T-helper 1 cell treated with Interleukin-12 subunit alpha and Interleukin-12 subunit beta and Interleukin-4 antibody, amounts not matched to agents 30 μg/mL and 1 μg/mL, for 36 hours (primary cell): ENCODE measurements around the gene NRCAM.

Experiments
- H3K27ac Mint-ChIP-seq: one replicate; pipeline ENCODE4 v1.8.0; 2021; ENCODE audit warnings: mild to moderate bottlenecking, mixed read lengths
- H3K27me3 Mint-ChIP-seq: one replicate; pipeline ENCODE4 v1.8.0; 2021; ENCODE audit warnings: low read depth, mixed read lengths
- H3K36me3 Mint-ChIP-seq: one replicate; pipeline ENCODE4 v1.8.0; 2021; ENCODE audit warnings: low read depth, mixed read lengths
- H3K4me1 Mint-ChIP-seq: one replicate; pipeline ENCODE4 v1.8.0; 2021; ENCODE audit warnings: low read depth, mixed read lengths
- H3K4me3 Mint-ChIP-seq: one replicate; pipeline ENCODE4 v1.8.0; 2021; ENCODE audit warnings: mild to moderate bottlenecking, moderate library complexity, mixed read lengths
- H3K9me3 Mint-ChIP-seq: one replicate; pipeline ENCODE4 v1.8.0; 2021; ENCODE audit warnings: mixed read lengths

Gene NRCAM

DNA sequence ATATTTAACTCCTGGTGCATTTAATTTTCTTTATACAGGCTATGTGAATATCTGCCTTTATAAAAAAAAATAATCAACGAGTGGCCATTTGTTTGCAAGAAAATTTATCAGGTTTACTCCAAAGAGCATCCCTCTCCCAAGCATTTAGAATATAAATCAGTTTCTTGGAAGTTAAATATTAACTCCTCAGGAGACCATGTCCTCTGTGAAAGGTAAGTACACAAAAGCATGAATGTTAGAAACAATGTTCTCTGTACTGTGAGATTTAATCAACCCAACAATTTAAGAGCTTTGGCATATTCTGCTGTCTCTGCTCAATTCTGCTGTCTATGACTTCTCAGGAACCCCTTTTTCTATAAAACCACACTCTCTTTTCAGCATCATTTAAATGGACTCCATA lies 206.8 kb downstream of the NRCAM start:
- no peak overlapping the region for H3K27ac Mint-ChIP-seq
- H3K27me3 Mint-ChIP-seq = no peaks in the 10 kb centered on the region
- no peaks in the 10 kb centered on the region for H3K9me3 Mint-ChIP-seq

GRCh38 chr7:108248821-108249220 lies 207.4 kb downstream of the NRCAM start:
- Mint-ChIP-seq H3K27me3 (no peaks in the 10 kb centered on the region), H3K4me3 (no peak overlapping the region), H3K36me3 (no peaks in the 10 kb centered on the region), H3K4me1 (no peaks in the 10 kb centered on the region), H3K27ac (no peak overlapping the region), H3K9me3 (no peaks in the 10 kb centered on the region)

More for the DNA sequence above, 206.8 kb downstream of the NRCAM start:
- Mint-ChIP-seq H3K4me3 (no peak overlapping the region), H3K4me1 (no peaks in the 10 kb centered on the region), H3K36me3 (no peaks in the 10 kb centered on the region)

GRCh38 chr7:108248418-108248817 lies 207.8 kb downstream of the NRCAM start:
- H3K4me3 Mint-ChIP-seq = no peak overlapping the region
- H3K4me1 Mint-ChIP-seq = no peaks in the 10 kb centered on the region
- no peak overlapping the region for H3K27ac Mint-ChIP-seq
- no peaks in the 10 kb centered on the region for H3K36me3 Mint-ChIP-seq
- no peaks in the 10 kb centered on the region for H3K9me3 Mint-ChIP-seq
- H3K27me3 Mint-ChIP-seq = no peaks in the 10 kb centered on the region

- no peaks in the 10 kb centered on the region for H3K4me1 Mint-ChIP-seq
- H3K27ac Mint-ChIP-seq = no peak overlapping the region
- no peaks in the 10 kb centered on the region for H3K36me3 Mint-ChIP-seq
- no peaks in the 10 kb centered on the region for H3K27me3 Mint-ChIP-seq
- H3K4me3 Mint-ChIP-seq = no peak overlapping the region
- no peaks in the 10 kb centered on the region for H3K9me3 Mint-ChIP-seq
Measured at GRCh38 chr7:108247614-108248013, 208.6 kb downstream of the NRCAM start.

DNA sequence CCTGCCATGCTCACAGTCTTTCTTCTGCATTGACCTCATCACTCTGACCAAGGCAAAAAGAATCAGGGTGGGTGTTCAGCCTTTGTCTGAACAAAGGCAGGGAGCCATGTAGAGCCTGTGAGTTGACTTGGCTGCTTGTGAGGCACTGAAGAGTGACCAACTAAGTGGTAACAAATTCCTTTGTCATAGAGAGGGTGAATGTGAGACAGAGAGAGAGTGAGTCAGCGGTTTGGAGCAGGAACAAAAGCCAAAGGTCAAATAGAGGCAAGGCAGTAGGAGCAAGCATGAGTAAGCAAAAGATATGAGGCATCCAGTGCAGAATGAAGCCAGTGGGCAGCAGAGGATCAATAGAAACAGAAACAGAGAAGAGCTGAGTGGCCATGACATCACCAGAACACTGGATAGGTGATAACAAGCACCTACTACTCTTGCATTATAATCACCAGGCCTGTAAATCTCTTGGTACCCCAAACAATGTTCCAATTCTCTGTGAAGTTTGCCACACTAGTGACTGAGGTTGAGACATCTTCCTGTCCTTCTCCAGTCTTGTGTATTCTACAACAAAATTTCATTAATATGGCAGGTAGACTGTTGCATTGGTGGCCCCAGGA lies 209.9 kb downstream of the NRCAM start:
- no peak overlapping the region for H3K4me3 Mint-ChIP-seq
- H3K27me3 Mint-ChIP-seq = no peaks in the 10 kb centered on the region
- no peaks in the 10 kb centered on the region for H3K36me3 Mint-ChIP-seq
- H3K27ac Mint-ChIP-seq = no peak overlapping the region
- H3K9me3 Mint-ChIP-seq = no peaks in the 10 kb centered on the region
- no peaks in the 10 kb centered on the region for H3K4me1 Mint-ChIP-seq

DNA sequence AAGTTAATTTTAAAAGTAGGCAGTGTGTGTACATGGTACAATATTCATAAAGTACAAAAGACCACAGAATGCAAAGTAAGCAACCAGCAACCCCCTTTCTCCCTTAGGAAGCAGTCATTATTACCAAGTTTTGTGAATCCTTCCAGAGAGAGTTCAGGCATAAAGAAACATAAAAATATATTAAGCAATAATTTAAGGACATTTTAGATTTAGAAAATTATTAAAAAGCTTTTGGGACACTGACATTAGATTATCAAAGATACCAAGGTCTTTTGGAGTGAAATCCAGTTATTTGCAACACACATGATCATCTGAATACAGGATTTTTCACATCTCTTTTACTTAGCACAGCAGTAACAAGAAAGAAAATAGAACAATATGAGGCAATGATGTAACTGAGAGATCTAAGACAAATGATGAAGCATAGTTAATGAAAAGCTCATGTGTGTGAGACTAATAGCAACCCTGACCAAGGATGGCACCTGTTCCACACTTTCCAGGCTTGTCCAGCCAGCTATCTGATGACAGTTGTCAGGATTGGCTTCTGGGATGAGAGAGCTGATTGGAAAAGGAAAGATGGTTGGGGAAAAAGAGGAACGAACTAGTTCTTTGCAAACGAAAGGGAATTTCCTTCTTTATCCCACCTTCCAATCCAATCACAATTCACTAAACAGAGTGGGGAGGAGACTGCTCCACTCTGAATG lies 210.6 kb downstream of the NRCAM start:
- no peaks in the 10 kb centered on the region for H3K9me3 Mint-ChIP-seq
- no peaks in the 10 kb centered on the region for H3K4me1 Mint-ChIP-seq
- no peak overlapping the region for H3K4me3 Mint-ChIP-seq
- no peak overlapping the region for H3K27ac Mint-ChIP-seq
- H3K27me3 Mint-ChIP-seq = no peaks in the 10 kb centered on the region
- no peaks in the 10 kb centered on the region for H3K36me3 Mint-ChIP-seq

- H3K4me1 Mint-ChIP-seq = no peaks in the 10 kb centered on the region
- H3K9me3 Mint-ChIP-seq = no peaks in the 10 kb centered on the region
- H3K27ac Mint-ChIP-seq = no peak overlapping the region
- H3K4me3 Mint-ChIP-seq = no peak overlapping the region
- H3K27me3 Mint-ChIP-seq = no peaks in the 10 kb centered on the region
- H3K36me3 Mint-ChIP-seq = no peaks in the 10 kb centered on the region
Measured at GRCh38 chr7:108244110-108244509, 212.1 kb downstream of the NRCAM start.

DNA sequence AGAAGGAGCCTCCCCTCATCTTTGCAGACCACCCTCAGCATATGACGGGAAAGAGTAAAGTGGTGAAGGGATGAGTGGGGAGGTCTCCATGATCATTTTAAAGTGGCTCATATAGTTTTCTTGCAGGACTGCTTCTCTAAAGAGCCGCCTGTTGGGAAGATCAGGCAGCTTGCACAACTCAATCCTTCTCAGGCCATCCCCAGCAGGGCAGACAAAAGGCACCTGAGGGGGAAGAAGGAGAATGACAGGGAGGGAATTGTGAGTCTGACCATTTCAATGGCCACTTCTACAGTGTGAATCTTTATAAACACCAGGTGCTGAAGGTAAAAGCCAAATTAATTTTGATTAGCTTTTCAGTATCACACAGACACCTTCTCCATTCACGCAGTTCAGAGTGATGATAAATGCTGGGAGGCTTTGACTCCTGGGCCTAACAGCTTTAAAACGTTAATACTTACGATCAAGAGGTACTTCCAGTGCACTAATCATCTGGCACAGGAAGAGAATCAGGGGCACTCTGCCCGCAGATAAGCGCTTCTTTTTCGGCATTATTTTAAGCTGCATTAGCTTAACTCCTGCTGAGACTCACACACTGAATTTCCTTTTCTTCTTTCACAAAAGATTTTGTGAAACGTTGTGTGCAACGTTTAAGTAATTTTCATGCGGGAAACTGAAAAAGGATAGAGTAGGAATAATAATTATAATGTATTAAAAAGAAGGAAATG lies 216.6 kb downstream of the NRCAM start:
- Mint-ChIP-seq H3K36me3 (no peaks in the 10 kb centered on the region), H3K4me1 (no peaks in the 10 kb centered on the region)

GRCh38 chr7:108236681-108237415 lies 219.4 kb downstream of the NRCAM start:
- no peaks in the 10 kb centered on the region for H3K9me3 Mint-ChIP-seq
- H3K4me1 Mint-ChIP-seq = no peaks in the 10 kb centered on the region
- H3K27me3 Mint-ChIP-seq = no peaks in the 10 kb centered on the region
- no peaks in the 10 kb centered on the region for H3K36me3 Mint-ChIP-seq
- no peak overlapping the region for H3K4me3 Mint-ChIP-seq
- no peak overlapping the region for H3K27ac Mint-ChIP-seq

More for the DNA sequence above, 216.6 kb downstream of the NRCAM start:
- Mint-ChIP-seq H3K4me3 (no peak overlapping the region), H3K27me3 (no peaks in the 10 kb centered on the region), H3K9me3 (no peaks in the 10 kb centered on the region), H3K27ac (no peak overlapping the region)

DNA sequence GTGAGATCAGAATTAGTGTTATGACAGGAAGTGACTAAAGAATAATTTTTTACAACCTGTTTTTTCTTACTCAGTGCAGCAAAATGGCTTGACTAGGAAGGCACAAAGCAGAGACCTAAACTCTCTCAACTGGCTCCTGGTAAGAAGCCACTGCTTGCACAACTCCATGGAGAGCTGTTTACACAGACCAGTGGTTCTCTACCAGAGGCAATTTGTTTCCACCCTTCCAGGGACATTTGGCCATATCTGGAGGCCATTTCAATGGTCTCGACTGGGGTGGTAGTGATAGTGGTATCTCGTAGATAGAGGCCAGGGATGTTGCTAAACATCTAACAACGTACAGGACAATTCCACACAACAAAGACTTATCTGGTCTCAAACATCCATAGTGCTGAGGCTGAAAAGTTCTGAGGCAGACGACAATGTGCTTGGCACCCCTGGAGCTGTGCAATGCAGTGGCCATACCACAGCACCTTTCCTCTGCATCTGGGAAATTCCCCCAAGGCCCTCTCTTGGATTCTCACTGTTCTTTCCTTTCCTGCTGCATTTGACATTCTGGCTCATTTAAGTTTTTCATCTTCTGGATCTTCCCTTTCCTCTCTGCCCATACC lies 220.7 kb downstream of the NRCAM start:
- Mint-ChIP-seq H3K4me1 (no peaks in the 10 kb centered on the region), H3K36me3 (no peaks in the 10 kb centered on the region), H3K4me3 (no peak overlapping the region), H3K9me3 (no peaks in the 10 kb centered on the region), H3K27ac (no peak overlapping the region), H3K27me3 (no peaks in the 10 kb centered on the region)

- no peaks in the 10 kb centered on the region for H3K4me1 Mint-ChIP-seq
- no peaks in the 10 kb centered on the region for H3K27me3 Mint-ChIP-seq
- no peaks in the 10 kb centered on the region for H3K9me3 Mint-ChIP-seq
- H3K27ac Mint-ChIP-seq = no peak overlapping the region
- no peak overlapping the region for H3K4me3 Mint-ChIP-seq
- H3K36me3 Mint-ChIP-seq = no peaks in the 10 kb centered on the region
Measured at GRCh38 chr7:108234971-108235450, 221.2 kb downstream of the NRCAM start.

DNA sequence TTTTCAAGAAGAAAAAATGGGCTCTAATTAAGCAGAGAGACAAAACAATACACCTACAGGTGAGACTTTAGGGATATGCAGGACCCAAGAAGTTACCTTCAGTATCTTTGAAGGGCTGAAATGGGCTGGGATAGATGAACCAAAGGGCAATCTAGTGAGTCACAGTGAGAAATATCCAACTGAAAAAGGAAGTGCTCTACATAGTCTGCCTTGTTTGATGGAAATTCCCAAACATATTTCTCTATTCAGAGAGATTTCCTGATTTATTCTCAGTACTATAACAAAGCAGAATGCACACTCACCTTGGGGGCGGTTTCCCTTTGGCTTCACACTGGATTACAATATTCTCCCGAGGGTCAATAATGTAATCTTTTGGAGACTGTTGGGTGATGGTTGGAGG lies 222.0 kb downstream of the NRCAM start:
- H3K27ac Mint-ChIP-seq = no peak overlapping the region
- no peaks in the 10 kb centered on the region for H3K27me3 Mint-ChIP-seq

GRCh38 chr7:108232076-108232475 lies 224.2 kb downstream of the NRCAM start:
- H3K9me3 Mint-ChIP-seq = no peaks in the 10 kb centered on the region
- no peaks in the 10 kb centered on the region for H3K36me3 Mint-ChIP-seq
- no peak overlapping the region for H3K27ac Mint-ChIP-seq
- H3K4me1 Mint-ChIP-seq = no peaks in the 10 kb centered on the region
- no peaks in the 10 kb centered on the region for H3K27me3 Mint-ChIP-seq
- no peak overlapping the region for H3K4me3 Mint-ChIP-seq

More for the DNA sequence above, 222.0 kb downstream of the NRCAM start:
- no peaks in the 10 kb centered on the region for H3K36me3 Mint-ChIP-seq
- H3K9me3 Mint-ChIP-seq = no peaks in the 10 kb centered on the region
- H3K4me1 Mint-ChIP-seq = no peaks in the 10 kb centered on the region
- H3K4me3 Mint-ChIP-seq = no peak overlapping the region

DNA sequence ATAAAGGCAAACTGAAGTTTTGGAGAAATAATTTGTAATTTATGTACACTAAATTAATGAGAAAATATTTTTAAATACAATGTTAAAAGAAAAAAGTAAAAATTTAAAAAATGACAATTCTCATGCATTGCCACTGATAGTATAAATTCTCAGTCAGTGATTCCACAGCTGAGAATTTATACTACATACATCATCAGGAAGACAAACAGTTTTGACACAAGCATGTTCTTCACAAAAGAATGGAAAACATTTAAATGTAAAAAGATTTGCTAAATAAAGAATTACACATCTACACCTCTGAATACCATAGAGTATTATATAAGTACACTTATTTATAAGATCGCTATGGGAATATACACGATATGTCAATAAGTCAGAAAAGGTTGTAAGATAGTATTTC lies 225.0 kb downstream of the NRCAM start:
- no peaks in the 10 kb centered on the region for H3K27me3 Mint-ChIP-seq
- H3K4me1 Mint-ChIP-seq = no peaks in the 10 kb centered on the region
- no peaks in the 10 kb centered on the region for H3K36me3 Mint-ChIP-seq
- no peak overlapping the region for H3K27ac Mint-ChIP-seq
- H3K9me3 Mint-ChIP-seq = no peaks in the 10 kb centered on the region
- H3K4me3 Mint-ChIP-seq = no peak overlapping the region
